ENCODE results near the gene FBLN2. TPM values are rescaled to one million over a fixed set of nuclear protein-coding genes. Genes with fewer than 3 reads are reported as not detected.
A peak's percentile ranks its signal among the peaks of the same experiment; 100 is the strongest.

Gene FBLN2
- total RNA-seq, 1 donor from 2014 or later: 1.3 TPM

GRCh38 chr3:13656584-13657301, 107.8 kb downstream of the FBLN2 start:
- POLR2A ChIA-PET: no interaction called here
- TF ChIP-seq CTCF (IDR thresholded peaks at IDR 0.05): no peak
- CTCF ChIA-PET: interaction anchor here (0.9 to 2.7 kb wide), 7 partner anchors 8 to 1266 kb away, joined by 3 to 25 read pairs (median 5); no protein-coding TSS in a partner anchor
- Mint-ChIP-seq H3K27me3 (peaks cover 47% of the 10 kb centered on the region), H3K9me3 (no peaks in the 10 kb centered on the region), H3K27ac (no peak overlapping the region), H3K4me1 (peaks cover 4% of the 10 kb centered on the region), H3K36me3 (ENCODE audit: low read depth) (no peaks in the 10 kb centered on the region), H3K4me3 (no peak overlapping the region)
- DNase-seq (no peak), ATAC-seq (ENCODE audit: low read depth) (no peak)
- intact Hi-C loops (cut with micrococcal nuclease): loop anchor here (5.0 to 10.0 kb wide), 2 partner anchors 468 to 811 kb away; partner anchors contain the start of genes CHCHD4 and TMEM43

GRCh38 chr3:13657660-13658435, 108.9 kb downstream of the FBLN2 start:
- Mint-ChIP-seq H3K4me1 (peaks cover 4% of the 10 kb centered on the region), H3K9me3 (no peaks in the 10 kb centered on the region), H3K27me3 (peaks cover 43% of the 10 kb centered on the region), H3K36me3 (ENCODE audit: low read depth) (no peaks in the 10 kb centered on the region), H3K27ac (no peak overlapping the region), H3K4me3 (no peak overlapping the region)
- CTCF ChIA-PET: interaction anchor here (0.9 to 2.7 kb wide), 7 partner anchors 10 to 1265 kb away, joined by 3 to 25 read pairs (median 5); no protein-coding TSS in a partner anchor
- peak; percentile 46 for DNase-seq
- POLR2A ChIA-PET: no interaction called here
- intact Hi-C loops (cut with micrococcal nuclease): loop anchor here (1.0 to 10.0 kb wide), 3 partner anchors 227 to 809 kb away; partner anchors contain the start of genes CHCHD4 and TMEM43
- peak; percentile 86 for ATAC-seq (ENCODE audit: low read depth)
- TF ChIP-seq CTCF (IDR thresholded peaks at IDR 0.05): no peak

- Mint-ChIP-seq H3K4me3 (no peak overlapping the region), H3K9me3 (no peaks in the 10 kb centered on the region), H3K36me3 (ENCODE audit: low read depth) (no peaks in the 10 kb centered on the region), H3K27ac (no peak overlapping the region), H3K4me1 (peaks cover 4% of the 10 kb centered on the region), H3K27me3 (peaks cover 41% of the 10 kb centered on the region)
- ATAC-seq (ENCODE audit: low read depth): no peak
- DNase-seq: no peak
- POLR2A ChIA-PET: no interaction called here
- TF ChIP-seq CTCF (IDR thresholded peaks at IDR 0.05): no peak
- intact Hi-C loops (cut with micrococcal nuclease): loop anchor here (1.0 to 10.0 kb wide), 3 partner anchors 227 to 809 kb away; partner anchors contain the start of genes CHCHD4 and TMEM43
- CTCF ChIA-PET: interaction anchor here (2.7 kb wide), 1 partner anchor 10 kb away, joined by 25 read pairs; no protein-coding TSS in a partner anchor
These were observed 109.8 kb downstream of the FBLN2 start for GRCh38 chr3:13658681-13659080.

- ChIA-PET POLR2A (no interaction called here), CTCF (interaction anchor here (2.0 to 2.7 kb wide), 2 partner anchors 11 kb away, joined by 8 to 25 read pairs; no protein-coding TSS in a partner anchor)
- Mint-ChIP-seq H3K4me1 (peaks cover 4% of the 10 kb centered on the region), H3K9me3 (no peaks in the 10 kb centered on the region), H3K27ac (no peak overlapping the region), H3K27me3 (peaks cover 34% of the 10 kb centered on the region), H3K36me3 (ENCODE audit: low read depth) (no peaks in the 10 kb centered on the region), H3K4me3 (no peak overlapping the region)
- TF ChIP-seq CTCF (IDR thresholded peaks at IDR 0.05): no peak
- ATAC-seq (ENCODE audit: low read depth) (no peak), DNase-seq (no peak)
- intact Hi-C loops (cut with micrococcal nuclease): loop anchor here (5.0 to 10.0 kb wide), 2 partner anchors 465 to 808 kb away; partner anchors contain the start of genes CHCHD4 and TMEM43
These were observed 110.5 kb downstream of the FBLN2 start for GRCh38 chr3:13659221-13659969.
